Stimulated activated CD8-positive, alpha-beta memory T cell treated with anti-CD3 and anti-CD28 coated beads, Interleukin-7, amount 100 ng/mL, for 1 hour (primary cell): Measurements from ENCODE around the gene SEL1L3.
"Not testable (repeated sequence)": the region's sequence is repeated elsewhere in the genome, so short reads cannot be mapped to it uniquely, and the experiment has no call there.

Experiments used
- DNase-seq, 2 donors: peaks; one replicate each; pipeline ENCODE4 v3.0.0-alpha.2; 2020; ENCODE audit warnings: low read depth in 2 of 2

SEL1L3 gene

GRCh38 chr4:25879587-25879986 lies 16.8 kb upstream of the SEL1L3 start:
- DNase-seq: no peak

- no peak for DNase-seq
These were observed 16.4 kb upstream of the SEL1L3 start for GRCh38 chr4:25879091-25879584.

- DNase-seq: no peak
These were observed 15.9 kb upstream of the SEL1L3 start for GRCh38 chr4:25878676-25879075.

DNA sequence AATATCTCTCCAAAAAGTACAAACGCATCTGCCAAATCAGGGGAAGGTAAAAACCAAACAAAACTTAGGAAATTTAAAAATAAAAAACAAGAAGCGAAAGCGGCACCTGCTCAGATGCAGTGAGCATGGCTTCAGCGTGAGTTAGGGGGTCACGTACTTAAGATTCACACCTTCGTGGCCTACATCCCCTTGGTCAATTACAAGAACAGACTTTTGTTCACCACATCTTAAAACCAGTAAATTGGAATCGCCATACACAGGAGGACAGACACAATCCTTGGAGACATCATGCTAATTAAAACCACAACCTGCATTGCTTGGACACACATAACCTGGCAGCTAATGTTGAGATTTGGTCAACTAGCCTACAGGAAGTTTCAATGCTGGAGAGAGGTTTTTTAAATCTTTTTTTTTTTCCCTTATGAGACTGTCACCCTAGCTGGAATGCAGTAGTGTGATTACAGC lies 12.5 kb upstream of the SEL1L3 start:
- no peak for DNase-seq

DNA sequence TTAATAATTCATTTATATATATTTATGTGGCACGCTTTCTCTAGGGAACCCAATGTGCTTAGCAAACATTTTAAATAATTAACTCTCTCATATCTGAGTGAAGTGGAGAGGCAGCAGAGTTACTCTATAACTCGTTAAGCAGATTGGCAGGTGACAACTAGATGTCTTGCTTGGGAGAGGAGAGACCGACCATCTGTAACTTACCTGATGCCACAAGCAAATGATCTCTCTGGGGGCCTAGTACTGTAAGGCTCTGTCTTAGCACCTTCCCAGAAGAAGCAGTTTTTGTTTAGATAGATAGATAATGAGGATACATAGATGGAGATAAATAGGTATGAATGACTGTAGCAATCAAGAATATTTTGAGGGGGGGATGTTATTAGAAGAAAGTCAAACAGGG lies 11.9 kb upstream of the SEL1L3 start:
- DNase-seq: no peak

DNA sequence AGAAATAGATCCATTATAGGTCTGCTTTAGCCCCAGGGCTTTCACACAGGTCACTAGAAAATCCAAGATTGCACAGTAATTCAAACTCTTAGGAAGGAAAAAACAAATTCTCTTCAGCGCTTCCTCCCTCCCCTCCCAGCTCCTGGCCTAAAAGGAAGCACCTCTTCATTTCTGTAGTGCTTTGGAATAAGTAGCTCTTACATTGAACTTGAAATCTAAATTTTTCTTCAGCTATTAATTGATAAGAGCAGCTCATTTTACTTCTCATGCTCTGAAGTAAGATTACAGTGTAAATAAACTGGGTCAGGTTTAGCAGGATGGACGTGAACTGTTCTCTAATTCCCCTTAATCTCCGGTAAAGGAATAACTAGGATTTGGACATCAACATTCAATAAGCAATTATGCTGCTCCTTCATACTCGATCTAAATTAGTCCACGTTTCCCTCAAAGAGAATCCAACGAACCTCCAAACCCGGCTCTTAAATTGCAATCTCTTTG lies 10.9 kb upstream of the SEL1L3 start:
- no peak for DNase-seq

DNA sequence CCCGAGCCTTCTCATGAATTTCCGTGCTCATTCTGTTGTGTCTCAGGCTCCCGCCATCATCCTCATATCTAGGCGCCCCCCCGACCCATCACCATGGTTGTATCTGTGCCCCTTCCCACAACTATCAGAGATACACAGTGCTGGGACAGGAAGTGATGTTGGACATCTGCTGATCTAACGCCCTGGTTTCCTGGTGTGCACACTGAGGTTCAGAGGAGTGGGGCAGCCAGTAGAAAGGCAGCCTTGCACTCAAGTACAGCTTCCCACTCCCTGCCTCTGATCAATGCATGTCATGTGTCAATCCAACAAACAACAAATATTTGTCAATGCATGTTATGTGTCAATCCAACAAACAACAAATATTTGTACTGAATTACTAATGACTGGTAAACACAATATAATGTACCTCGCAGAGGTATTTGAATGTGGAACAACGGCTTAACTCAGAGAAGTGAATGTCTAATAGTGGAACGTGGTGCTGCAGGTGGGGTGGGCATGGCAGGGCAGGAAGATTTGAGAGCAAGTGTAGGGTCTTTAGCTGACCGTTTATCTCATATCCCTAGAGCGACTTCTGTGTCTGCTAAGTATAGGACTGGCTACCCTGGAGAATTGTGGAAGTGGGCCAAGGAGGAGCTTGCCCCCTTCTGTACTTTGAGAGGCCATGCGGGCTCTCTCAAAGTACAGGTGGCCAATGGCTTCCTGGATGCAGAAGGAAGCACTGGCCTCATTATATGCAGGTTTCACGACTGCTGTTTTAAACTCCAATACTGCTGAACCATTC lies 10.3 kb upstream of the SEL1L3 start:
- DNase-seq: no peak

- DNase-seq: no peak
These were observed 7.3 kb upstream of the SEL1L3 start for GRCh38 chr4:25870081-25870480.

DNA sequence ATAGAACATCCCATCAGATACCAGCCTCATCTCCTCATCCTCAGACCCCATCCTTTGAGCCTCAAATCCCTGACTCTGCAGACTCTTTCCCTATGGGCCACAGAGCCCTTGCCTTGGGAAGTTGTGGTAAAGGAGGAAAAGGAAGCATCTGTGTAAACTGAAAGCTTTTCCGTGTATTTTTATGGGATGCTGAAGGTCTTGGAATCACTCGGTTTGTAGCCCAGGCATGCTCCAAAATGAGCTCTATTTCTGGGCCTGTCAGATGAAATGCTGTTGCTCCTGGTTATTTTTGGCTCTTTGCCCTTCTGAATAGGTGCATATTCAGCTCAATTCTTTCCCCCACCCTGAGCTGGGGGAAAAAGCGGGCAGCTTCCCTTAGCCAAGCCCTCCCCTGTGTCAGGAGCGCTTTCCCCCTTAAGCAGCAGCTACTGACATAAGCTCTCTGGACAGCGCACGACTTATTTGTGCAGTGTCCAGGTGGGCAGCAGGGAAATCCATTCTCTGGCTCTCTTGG lies 5.0 kb upstream of the SEL1L3 start:
- no peak for DNase-seq

DNA sequence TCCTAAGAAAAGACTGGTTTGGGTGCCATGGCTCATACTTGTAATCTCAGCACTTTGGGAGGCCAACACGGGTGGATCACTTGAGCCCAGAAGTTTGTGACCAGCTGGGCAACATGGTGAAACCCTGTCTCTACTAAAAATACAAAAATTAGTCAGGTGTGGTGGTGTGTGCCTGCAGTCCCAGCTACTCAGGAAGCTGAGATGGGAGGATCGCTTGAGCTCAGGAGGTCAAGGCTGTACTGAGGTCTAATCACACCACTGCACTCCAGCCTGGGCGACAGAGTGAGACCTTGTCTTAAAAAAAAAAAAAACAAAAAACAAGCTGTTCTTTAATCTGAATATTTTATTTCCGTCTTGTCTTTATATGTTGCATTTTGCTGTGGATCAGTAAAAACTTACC lies 3.6 kb upstream of the SEL1L3 start:
- DNase-seq: not testable (repeated sequence)

DNA sequence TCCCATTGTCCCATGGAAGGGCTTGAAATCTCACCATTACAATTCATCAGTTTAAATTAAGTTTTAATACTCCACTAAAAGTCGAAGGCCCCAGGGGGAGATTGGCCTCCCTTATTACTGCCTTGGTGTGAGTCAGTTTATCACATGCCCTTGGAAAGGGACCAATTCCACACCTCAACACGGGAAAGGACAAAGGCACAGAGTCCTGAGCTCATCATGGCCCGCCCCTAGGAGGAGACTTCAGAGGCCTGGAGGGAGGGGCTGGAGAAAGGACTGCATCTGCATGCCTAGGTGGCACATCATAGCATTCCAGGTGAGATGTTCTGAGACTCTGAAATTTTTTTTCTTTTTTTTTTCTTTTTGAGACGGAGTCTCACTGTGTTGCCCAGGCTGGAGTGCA lies 2.8 kb upstream of the SEL1L3 start:
- no peak for DNase-seq

DNA sequence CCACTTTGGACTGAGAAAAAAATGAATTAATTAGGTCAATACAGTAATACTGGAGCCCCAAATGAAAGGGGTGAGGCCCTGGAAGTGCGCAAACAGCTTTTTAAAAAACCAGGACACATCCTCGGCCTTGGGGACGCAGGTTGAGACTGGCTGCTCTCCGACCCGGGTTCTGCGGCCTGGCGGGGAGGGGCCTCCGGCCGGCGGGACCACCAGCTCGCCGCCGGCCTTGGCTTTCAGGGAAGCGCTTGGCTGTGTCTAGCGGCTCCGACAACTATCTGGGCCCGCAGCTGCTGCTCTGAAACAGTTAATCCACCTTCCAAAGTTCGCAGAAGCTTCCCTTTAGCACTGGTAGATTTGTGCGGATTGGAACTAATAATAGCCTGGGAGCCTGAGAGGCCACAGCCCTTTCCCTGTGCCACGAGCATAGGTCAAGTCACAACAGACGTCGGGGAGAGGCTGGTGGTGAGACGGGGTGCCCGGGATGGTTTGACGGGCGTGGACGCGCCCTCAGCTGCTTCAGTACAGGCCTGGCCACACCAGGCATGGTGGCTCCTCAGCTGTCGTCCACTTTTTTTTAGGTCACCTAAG lies 1.1 kb upstream of the SEL1L3 start:
- no peak for DNase-seq

DNA sequence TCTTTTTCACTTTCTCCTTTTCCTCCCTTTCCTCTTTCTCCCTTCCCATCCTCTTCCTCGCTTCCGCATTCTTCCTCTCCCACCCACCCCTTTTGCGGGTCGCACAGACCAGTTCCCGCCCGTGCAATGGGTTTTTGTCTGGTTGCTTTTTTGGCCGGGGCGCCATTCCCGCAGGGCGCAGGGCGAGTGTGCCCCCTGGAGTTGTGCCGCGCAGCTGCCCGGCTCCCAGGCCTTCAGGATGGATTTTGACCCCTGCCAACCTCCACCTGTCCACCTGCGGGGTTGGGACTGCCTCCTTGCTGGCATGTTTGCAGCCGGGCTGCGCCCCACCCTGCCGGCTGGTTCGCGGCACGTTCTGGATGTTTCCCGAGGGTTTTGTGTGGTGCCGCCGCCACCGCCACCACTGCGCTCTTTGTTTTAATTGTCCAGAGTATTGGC lies 578 bp upstream of the SEL1L3 start:
- no peak for DNase-seq

- no peak for DNase-seq
These were observed 807 bp downstream of the SEL1L3 start for GRCh38 chr4:25861951-25862410.

DNA sequence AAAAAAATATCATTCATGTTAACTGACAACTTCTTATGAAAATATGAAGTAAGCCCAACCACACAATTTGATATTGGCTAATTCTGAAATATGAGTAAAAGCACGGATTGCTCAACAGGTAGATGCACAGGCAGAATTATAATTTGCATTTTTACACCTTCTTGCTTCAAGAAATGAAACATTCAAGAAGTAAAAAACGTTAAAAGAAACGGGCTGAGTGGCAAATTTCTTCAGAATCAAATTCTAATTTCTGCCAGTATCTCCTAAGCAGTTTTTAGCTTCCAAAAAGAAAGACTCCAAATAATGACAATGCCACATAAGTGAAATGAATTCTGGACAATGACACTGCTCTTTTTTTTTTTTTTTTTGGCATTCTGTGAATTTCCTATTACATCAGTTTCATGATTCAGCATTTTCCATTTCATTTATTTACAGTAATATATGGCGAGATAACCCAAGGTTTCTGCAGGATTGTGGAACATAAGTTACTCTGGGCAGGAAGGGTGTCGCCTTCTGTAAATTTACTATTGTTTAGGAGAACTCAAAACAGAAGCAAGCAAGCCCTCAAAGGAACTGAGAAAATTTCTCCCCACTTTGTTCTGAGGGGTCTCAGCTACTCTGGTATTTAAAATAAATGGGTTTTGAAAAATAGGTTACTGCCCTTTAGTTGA lies 1.4 kb downstream of the SEL1L3 start:
- DNase-seq: no peak

DNA sequence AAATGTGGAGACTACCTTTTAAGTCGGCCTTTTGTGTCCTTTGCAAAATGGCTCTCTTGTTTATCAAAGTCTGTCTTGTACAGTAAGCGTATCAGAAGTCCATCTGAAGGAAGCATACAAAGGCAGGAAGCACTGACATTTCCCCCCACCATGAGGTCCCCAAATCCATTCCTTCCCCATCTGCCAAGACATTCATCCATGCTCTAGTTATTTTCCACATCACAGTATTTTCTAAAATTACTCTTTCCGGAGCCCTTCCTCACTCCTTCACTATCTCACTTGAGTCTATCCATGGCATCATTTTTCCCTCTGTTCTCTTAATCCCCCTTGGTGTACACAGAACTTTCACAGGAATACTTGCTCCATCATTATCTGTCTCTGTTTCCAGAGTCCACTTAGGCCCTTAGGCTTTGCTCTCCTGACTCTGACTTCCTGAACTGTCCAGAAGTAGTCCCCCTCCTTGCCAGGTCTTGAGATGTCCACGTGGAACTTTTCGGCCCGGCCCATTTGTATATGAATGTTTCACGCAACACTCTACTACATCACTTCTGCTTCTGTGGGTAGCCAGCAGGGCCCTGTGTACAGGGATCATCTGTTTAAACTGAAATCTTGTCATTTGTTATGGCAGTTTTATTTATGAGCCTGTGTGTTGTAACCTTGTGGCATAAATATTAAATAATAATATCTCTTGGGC lies 2.1 kb downstream of the SEL1L3 start:
- no peak for DNase-seq

GRCh38 chr4:25859429-25860148 lies 3.2 kb downstream of the SEL1L3 start:
- DNase-seq: no peak

- DNase-seq: no peak
These were observed 4.9 kb downstream of the SEL1L3 start for GRCh38 chr4:25857851-25858400.

DNA sequence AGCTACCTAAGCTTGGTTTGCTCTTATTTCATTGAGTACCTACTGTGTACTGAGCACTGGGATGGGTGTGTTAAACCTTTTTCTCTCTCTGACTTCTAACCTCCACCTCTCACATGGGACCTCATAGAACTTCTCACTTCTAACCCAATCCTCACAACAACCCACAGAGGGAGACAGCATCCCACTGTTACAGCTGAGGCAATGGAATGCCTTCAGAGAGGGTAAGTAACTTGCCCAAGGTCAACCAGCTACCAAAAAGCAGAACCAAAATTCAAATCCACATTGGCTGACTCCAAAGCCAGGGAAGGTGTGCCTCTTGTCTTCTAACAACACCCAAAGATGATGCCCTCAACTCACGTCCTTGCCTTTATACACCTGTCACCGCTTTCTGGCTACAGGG lies 5.4 kb downstream of the SEL1L3 start:
- no peak for DNase-seq

GRCh38 chr4:25856756-25857155 lies 6.0 kb downstream of the SEL1L3 start:
- no peak for DNase-seq

GRCh38 chr4:25852103-25852502 lies 10.7 kb downstream of the SEL1L3 start:
- no peak for DNase-seq
